Keratinocyte (primary cell): ENCODE data around the gene SLC26A4.

Experiments
- CTCF ChIP-seq, 3 experiments: IDR thresholded peaks in 1 of 3; conservative IDR thresholded peaks in 1 of 3; optimal IDR thresholded peaks in 1 of 3; 2 replicates in 2 of 3; 3 replicates in 1 of 3; pipeline versions ENCODE3 to v1.5.1; 2011; ENCODE audit warnings: low read length in 3 of 3, mild to moderate bottlenecking in 3 of 3, moderate library complexity in 2 of 3, control low read depth in 1 of 3, inconsistent platforms in 1 of 3; ENCODE audit not compliant: insufficient read depth in 2 of 3; ENCODE audit errors: extremely low read depth in 1 of 3
- EZH2 ChIP-seq: IDR thresholded peaks from one replicate; pipeline ENCODE4 v1.6.1; 2012; ENCODE audit warnings: inconsistent platforms, mild to moderate bottlenecking, low read length, moderate library complexity

- TF ChIP-seq EZH2 (no peak), CTCF (optimal IDR thresholded peaks at IDR 0.05 in 1 of 3, IDR thresholded peaks at IDR 0.05 in 1 of 3, conservative IDR thresholded peaks at IDR 0.05 in 1 of 3; ENCODE audit: extremely low read depth in 1 of 3, insufficient read depth in 2 of 3, low read length in 3 of 3) (no peak)
These were observed 67.6 kb downstream of the SLC26A4 start for GRCh38 chr7:107728276-107728675.
